Colonic mucosa (tissue), 4 donors: ENCODE data around the gene HBEGF. TPM values are rescaled to one million over a fixed set of nuclear protein-coding genes. Genes with fewer than 3 reads are reported as not detected.

Experiments
- DNase-seq: peaks from one replicate; pipeline ENCODE4 v3.0.0-alpha.2; 2020
- H3K27ac ChIP-seq: fragments of 200-600 bp; one replicate; pipeline ENCODE4 v1.8.0; 2021
- H3K27me3 ChIP-seq: fragments of 200-600 bp; one replicate; pipeline ENCODE4 v1.8.0; 2021
- H3K36me3 ChIP-seq: fragments of 200-600 bp; one replicate; pipeline ENCODE4 v1.8.0; 2021
- H3K4me1 ChIP-seq: fragments of 200-600 bp; one replicate; pipeline ENCODE4 v1.8.0; 2021; ENCODE audit warnings: mild to moderate bottlenecking
- H3K4me3 ChIP-seq: fragments of 200-600 bp; one replicate; pipeline ENCODE4 v1.8.0; 2021
- H3K9ac ChIP-seq, 2 donors: one replicate each; pipeline ENCODE4 v1.7.0; 2013; ENCODE audit warnings: control low read depth in 2 of 2, low read depth in 2 of 2, low read length in 2 of 2
- H3K9me3 ChIP-seq: fragments of 200-600 bp; one replicate; pipeline ENCODE4 v1.8.0; 2021
- intact Hi-C: fragments of 100-400 bp; cut with DNase I; formaldehyde crosslinking; loops from one replicate; pipeline ENCODE4 v1.14.1; 2022
- total RNA-seq, 2 donors: library from RNA; stranded (reverse); fragmentation: NEBNext Ultra II Directional in 1 of 2; extraction: Animal tissue kit (Norgen Biotek cat#: 25700) in 1 of 2; gene quantifications; one replicate each; pipeline ENCODE4 v1.2.1, GENCODE V29; 2021
- TF ChIP-seq, protein P1 (sequence below): fragments of 200-600 bp; IDR thresholded peaks from one replicate; pipeline ENCODE4 v1.8.0; 2022; ENCODE audit warnings: antibody characterized with exemption, mild to moderate bottlenecking
- donor health status: healthy.
- donor health status: DM: no; HTN: no; CAD: no.
- donor health status: DM: no; HTN: no; CAD: no.

HBEGF gene, protein sequence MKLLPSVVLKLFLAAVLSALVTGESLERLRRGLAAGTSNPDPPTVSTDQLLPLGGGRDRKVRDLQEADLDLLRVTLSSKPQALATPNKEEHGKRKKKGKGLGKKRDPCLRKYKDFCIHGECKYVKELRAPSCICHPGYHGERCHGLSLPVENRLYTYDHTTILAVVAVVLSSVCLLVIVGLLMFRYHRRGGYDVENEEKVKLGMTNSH
- 10 to 100 TPM in 1 of 2 donors, 1 to 10 TPM in 1; 4.3 to 14.6 TPM for total RNA-seq

DNA sequence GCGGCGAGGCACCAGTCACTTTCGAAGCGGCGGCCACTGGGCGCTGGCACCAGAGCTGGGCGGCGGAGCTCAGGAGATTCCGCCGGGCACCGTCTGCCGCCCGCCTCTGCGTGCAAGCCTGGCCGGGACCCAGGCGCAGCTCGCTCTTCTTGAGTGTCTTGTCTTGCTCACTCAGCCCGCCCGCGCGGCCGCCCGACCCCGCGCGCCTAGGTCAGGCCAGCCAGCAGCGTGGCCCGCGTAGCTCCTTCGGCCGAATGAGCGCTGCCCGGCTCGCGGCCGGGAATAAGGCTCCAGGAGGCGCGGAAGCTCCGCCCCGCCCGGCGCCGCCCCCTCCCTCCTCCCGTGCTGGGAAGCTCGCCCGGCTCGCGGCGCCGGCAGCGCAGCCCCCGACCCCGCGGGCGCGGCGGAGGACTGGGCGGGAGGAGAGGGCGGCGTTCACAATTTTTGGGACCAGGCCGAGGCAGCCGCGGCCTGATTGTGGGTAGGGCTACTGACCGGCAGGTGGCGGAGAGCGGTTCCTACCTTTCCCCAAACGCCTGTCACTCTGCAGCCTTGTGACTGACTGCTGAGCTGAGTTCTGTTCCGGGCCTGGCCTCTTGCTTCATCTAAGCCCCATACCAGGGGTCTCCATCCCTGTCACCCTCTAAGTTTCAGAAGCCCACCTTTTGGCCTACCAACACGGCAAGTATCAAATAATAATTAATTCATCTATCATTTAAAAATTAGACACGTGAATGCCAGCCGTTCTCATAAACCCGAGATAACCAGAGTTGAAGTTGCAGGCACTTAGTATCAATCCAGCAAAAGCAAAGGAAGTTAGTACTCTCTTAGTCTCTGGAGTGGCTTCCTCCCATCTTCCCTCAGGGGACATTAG is at the start of gene HBEGF:
TSS of gene HBEGF (minus strand) at position 256 of the 874 bp plus-strand sequence. CDS start 275 bp downstream, outside the sequence.
- peak within 1 kb of the TSS; percentile 79 to 82 for H3K9ac ChIP-seq
- H3K4me1 ChIP-seq, result peaks cover 11% of the 10 kb centered on the region
- no peaks in the 10 kb centered on the region for H3K27me3 ChIP-seq
- H3K4me3 ChIP-seq, result peak within 1 kb of the TSS; percentile 93
- H3K9me3 ChIP-seq, result no peaks in the 10 kb centered on the region
- intact Hi-C loops, result no loop called here
- DNase-seq, result peak; percentile 88
- TF ChIP-seq, protein P1, sequence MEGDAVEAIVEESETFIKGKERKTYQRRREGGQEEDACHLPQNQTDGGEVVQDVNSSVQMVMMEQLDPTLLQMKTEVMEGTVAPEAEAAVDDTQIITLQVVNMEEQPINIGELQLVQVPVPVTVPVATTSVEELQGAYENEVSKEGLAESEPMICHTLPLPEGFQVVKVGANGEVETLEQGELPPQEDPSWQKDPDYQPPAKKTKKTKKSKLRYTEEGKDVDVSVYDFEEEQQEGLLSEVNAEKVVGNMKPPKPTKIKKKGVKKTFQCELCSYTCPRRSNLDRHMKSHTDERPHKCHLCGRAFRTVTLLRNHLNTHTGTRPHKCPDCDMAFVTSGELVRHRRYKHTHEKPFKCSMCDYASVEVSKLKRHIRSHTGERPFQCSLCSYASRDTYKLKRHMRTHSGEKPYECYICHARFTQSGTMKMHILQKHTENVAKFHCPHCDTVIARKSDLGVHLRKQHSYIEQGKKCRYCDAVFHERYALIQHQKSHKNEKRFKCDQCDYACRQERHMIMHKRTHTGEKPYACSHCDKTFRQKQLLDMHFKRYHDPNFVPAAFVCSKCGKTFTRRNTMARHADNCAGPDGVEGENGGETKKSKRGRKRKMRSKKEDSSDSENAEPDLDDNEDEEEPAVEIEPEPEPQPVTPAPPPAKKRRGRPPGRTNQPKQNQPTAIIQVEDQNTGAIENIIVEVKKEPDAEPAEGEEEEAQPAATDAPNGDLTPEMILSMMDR, result no peak
- H3K36me3 ChIP-seq, result no peaks in the 10 kb centered on the region
- H3K27ac ChIP-seq, result peak within 1 kb of the TSS; percentile 82

DNA sequence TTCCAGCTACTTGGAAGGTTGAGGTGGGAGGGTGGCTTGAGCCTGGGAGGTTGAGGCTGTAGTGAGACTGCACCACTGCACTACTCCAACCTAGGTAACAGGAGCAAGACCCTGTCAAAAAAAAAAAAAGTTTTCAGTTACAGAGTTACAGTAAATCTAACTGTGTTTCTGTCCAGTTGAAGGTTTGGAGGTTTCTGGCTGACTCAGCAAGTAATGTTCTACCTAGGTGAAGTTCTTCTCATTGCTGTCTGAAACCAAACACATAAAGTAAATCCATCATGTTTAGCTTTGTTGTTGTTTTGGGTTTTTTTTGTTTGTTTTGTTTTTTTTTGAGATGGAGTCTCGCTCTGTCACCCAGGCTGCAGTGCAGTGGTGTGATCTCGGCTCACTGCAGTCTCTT is 47.3 kb upstream of the HBEGF start:
- H3K27ac ChIP-seq, result no peak overlapping the region
- H3K27me3 ChIP-seq, result no peaks in the 10 kb centered on the region
- no peak for DNase-seq
- no peak overlapping the region for H3K4me3 ChIP-seq
- TF ChIP-seq, protein P1, result no peak
- intact Hi-C loops, result no loop called here
- no peaks in the 10 kb centered on the region for H3K9me3 ChIP-seq
- H3K36me3 ChIP-seq, result no peaks in the 10 kb centered on the region
- H3K9ac ChIP-seq, result no peak overlapping the region
- H3K4me1 ChIP-seq, result no peaks in the 10 kb centered on the region

DNA sequence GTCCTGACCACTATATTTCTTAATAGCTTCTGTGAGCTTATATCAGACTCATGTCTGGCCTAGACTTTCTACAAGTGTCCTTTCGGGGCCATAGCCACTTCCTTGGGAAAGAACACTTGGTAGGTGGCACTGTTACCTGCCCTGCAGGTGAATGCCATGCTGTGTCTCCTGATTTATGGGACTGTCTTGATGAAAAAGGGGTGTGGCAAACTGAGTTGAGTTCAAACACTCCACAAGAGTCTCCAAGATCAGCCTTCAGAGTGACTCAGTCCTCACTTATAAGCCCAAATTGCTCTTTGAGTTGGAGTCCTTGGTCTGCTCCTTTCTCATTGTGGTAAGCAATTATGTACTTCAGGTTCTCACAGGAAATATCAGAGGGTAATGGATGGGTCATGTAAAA is 45.3 kb upstream of the HBEGF start:
- Histone ChIP-seq H3K27me3 (no peaks in the 10 kb centered on the region), H3K4me3 (no peak overlapping the region), H3K4me1 (no peaks in the 10 kb centered on the region), H3K9ac (no peak overlapping the region), H3K9me3 (no peaks in the 10 kb centered on the region), H3K27ac (no peak overlapping the region), H3K36me3 (no peaks in the 10 kb centered on the region)
- intact Hi-C loops, result no loop called here
- DNase-seq, result no peak
- TF ChIP-seq, protein P1, result no peak

DNA sequence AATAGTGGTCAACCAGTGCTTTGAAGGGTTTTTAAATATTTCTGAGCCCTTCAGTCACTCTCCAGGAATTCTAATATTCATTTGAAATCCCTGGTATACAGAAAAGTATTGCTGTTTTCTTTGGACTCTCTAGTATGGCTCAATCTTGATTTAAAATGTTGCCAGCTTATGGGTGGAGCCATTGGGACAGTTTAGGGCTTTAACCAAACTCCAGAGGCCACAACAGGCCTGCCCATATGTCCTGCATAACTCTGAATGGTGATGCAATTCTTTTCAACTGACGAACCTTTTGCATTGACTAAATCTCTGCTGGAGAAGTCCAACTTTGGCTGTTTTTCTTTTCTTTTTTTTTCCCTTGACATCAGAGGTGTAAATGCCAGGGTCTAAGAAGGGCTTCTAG is 44.9 kb upstream of the HBEGF start:
- intact Hi-C loops, result no loop called here
- DNase-seq, result no peak
- TF ChIP-seq, protein P1, result no peak
- Histone ChIP-seq H3K4me3 (no peak overlapping the region), H3K9ac (no peak overlapping the region), H3K4me1 (no peaks in the 10 kb centered on the region), H3K36me3 (no peaks in the 10 kb centered on the region), H3K9me3 (no peaks in the 10 kb centered on the region), H3K27me3 (no peaks in the 10 kb centered on the region), H3K27ac (no peak overlapping the region)

DNA sequence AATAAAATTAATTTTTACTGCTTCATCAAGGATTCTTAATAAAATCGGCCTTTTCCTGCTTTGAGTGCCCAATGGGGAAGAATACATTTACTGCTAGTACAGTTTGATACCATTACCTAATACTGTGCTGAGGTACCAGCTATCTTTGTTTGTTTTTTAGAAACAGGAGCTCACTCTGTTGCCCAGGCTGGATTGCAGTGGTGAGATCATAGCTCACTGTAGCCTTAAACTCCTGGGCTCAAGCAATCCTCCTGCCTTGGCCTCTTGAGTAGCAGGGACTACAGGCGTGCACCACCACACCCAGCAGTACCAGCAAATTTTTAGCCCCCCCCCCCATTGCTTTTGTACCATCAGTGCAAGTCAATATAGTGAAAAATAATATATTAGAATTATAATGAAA is 41.6 kb upstream of the HBEGF start:
- H3K36me3 ChIP-seq, result no peaks in the 10 kb centered on the region
- H3K4me1 ChIP-seq, result peaks cover 2% of the 10 kb centered on the region
- no peaks in the 10 kb centered on the region for H3K27me3 ChIP-seq
- H3K9ac ChIP-seq, result no peak overlapping the region
- H3K27ac ChIP-seq, result no peak overlapping the region
- H3K4me3 ChIP-seq, result no peak overlapping the region
- TF ChIP-seq, protein P1, result no peak
- no peak for DNase-seq
- H3K9me3 ChIP-seq, result no peaks in the 10 kb centered on the region
- intact Hi-C loops, result no loop called here
